Fibroblast of skin of back (primary cell): ENCODE measurements around the gene RBPMS2.

ENCODE experiments used
- DNase-seq: peaks from one replicate; pipeline ENCODE4 v3.0.0-alpha.2; 2013

RBPMS2 gene

DNA sequence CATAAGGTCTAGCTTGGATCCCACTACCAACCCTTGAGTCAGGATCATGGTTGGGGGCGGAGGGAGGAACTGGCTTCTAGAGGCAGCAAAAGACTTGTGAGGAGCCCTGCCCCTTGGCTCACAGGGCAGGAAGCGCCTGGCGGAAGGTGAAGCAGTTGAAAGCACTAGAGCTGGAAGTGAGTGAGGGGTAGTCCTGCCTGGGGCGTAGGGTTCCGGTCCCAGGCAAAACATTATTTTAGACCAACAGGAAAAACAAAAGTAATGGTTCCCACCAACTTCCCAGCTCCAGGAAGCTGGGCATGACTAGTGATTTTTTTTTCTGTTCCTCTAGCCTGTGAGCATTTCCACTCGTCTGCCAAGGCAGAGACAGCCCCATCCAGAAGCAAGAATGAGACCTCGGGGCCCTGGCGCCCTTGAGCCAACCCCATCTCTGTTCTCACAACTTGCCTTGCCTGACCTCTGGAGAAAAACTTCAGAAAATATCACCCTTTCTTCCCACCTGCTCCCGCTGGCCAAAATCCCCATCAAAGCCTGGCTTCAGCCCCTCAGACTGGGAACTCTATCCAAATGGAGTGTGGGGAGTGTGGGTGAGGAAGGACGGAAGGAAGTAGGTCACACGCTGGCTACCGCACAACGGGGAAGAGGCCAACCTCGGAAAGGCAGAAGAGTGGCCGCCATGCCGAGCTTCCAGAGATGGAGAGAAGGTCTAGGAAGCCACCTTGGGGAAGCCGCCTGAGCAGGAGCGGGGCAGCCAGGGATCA lies 57.5 kb downstream of the RBPMS2 start:
- no peak for DNase-seq

DNA sequence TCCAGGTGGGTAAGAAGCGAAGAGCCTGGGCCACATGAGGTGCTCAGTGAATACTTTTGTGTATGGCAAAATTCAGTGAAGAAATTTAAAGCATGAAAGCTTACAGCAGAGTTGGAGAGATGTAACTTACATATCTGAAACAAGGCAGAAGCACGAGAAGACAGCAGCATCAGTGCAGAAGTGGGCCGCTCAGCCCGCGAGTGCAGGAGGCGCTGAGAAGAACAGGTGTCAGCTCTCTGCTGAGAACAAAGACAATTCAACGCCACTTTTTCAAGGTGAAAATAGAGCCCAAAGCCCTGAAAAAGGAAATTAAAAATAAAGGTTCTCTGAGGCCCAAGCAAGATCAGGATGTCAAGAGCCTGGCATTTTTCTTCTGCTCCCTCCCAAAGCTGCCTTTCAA lies 58.3 kb downstream of the RBPMS2 start:
- no peak for DNase-seq

- DNase-seq: no peak
Observed at GRCh38 chr15:64716452-64716851, 58.9 kb downstream of the RBPMS2 start.

GRCh38 chr15:64713592-64713991 lies 61.8 kb downstream of the RBPMS2 start:
- DNase-seq: no peak

GRCh38 chr15:64712353-64712752 lies 63.0 kb downstream of the RBPMS2 start:
- no peak for DNase-seq

DNA sequence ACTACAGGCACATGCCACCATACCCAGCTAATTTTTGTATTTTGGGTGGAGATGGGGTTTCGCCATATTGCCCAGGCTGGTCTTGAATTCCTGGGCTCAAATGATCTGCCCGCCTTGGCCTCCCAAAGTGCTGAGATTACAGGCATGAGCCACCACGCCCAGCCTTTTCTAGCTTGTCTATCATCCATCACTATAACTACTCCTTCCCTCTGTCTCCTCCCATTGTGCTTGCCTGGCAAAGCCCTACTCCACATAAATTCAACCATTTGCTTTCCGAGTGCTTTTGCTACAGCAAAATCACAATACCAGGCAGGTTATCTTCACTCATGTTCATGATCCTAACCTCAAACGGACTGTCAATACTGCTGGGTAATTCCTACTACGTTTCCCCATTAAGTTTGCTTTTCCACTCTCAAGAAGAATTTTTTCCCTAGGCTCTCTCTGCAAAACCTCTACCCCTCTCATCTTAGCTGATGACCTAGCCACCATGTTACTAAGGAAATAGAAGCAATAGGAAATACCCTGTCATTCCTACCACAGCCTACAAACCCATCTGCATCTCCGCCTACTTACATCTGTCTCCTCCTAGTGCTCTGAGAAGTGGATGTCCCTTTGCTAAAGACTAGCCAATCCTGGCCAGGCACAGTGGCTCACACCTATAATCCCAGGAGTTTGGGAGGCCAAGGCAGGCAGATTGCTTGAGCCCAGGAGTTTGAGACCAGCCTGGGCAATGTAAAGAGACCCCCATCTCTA lies 64.5 kb downstream of the RBPMS2 start:
- no peak for DNase-seq

DNA sequence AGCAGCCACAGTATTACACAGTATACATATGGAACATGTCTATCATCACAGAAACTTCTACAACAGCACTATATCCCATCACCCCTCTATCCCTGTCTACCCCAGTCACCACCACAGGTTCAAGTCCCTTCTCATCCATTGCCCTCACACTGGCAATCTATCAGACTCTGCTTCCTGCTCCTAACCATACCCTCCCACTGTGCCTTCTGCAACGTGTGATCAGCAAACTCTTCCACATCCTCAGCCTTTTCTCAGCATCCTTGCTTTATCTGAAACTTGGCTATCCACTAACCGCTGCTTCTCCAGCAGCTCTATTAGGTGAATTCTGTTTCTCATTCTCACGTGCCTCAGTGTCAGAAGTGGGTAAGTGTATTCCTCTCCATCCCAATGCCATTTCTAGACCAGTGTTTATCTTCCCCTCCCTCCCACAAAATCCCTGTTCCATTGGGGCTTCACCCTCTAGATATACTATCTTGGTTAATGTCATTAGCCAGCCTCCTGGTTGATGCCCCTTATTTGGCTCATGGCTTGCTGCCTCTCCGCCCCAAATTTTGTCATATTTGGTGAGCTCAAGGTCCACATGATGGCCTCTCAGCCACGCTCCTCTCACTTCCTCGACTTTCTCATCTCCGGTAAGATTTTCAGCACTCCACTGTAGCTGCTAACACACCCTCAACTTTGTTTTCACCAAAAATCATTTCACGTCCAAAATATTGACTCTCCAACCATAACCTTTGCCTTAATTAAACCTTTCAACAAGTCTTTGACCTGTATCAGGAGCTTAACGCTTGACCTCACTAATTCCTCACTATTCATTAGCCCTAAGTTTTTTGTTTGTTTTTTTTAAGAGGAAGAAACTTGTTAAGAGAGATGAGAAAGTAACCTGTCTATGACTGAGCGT lies 69.1 kb downstream of the RBPMS2 start:
- DNase-seq: no peak

GRCh38 chr15:64705006-64705405 lies 70.4 kb downstream of the RBPMS2 start:
- DNase-seq: no peak

- DNase-seq: no peak
Observed at GRCh38 chr15:64703632-64703959, 71.8 kb downstream of the RBPMS2 start.

- DNase-seq: peak; percentile 94
Observed at GRCh38 chr15:64702816-64703631, 72.4 kb downstream of the RBPMS2 start.

DNA sequence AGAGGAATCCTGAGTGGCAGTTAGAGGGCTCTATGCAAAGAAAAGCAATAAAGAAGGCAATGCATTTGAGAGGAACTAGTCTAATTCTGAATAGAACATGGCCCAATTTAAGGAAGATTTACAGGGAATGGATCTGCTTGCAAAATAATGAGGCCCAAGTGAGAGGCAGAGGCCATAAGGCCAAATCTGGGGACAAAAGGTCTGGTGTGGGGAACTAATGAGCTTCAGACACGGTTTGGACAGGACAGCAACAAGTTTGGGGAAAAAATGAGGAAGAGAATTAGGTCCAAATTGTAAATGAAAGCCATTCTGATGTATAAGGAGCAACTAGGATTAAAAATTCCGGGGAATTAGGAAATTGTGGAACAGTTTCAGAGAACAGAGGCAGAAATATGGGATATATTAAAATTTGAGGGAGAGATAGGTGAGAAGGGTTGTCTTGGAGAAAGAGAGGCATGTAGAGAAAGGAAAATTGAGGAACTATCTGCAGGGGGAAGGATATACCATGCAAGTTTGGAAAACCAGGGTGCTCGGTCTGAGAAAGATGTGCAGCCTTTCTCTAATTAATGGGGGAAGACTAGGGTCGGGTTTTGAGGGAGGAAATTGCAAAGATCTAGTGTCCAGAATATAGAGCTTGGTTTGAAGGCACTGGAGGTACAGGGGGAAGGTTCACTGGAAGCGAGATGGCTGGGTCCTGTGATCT lies 73.8 kb downstream of the RBPMS2 start:
- DNase-seq: no peak

GRCh38 chr15:64701051-64701450 lies 74.3 kb downstream of the RBPMS2 start:
- no peak for DNase-seq

DNA sequence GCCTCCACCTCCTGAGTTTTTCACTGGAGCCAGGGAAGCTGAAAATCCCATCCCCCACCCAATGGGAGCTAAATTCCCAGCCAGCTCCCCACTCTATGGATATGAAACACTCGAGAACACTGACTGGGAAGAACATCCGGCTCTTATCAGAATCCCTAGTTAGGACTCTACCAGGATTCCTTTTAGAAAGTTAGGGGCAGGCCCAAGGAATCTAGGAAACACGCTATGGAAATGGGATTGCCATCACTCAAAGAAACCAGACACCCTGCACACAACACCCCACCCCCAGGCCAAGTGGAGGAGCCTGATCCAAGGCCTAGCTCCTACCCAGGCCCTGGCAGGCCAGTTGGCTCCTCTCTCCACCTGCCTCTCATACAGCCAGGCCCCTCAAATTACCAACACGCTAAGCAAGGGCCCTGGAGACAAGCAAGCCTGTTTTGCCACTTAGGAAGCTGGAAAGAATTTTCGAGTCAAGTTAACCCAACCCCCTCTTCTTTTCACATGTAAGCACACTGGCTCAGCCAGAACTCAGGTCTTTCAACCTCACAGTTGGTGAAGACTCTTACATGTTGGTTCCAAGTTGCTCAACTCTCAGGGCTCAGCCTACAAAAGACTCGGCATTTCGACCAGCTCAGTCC lies 75.5 kb downstream of the RBPMS2 start:
- DNase-seq: peak; percentile 44

- DNase-seq: peak; percentile 12
Observed at GRCh38 chr15:64698823-64699222, 76.6 kb downstream of the RBPMS2 start.

DNA sequence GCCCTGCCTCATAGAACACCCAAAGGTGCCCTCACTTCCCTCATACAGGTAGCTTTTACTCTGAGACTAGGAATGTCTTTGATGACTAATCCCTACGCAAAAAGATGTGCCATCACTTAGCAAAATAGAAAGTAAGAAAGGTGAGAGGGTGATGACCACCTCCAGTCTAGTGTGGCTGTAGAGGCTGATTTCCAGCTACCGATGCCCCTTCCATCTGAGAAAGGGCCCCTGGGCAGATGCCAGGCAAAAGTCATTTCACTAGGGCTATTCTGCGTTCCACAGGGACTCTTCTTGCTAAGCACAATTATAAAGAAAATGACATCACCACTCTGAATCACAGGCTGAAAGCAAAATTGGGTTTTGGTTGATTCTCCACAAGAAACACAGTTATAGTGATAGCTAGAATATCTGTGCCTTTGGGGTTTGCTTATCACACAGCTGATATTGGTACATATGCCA lies 77.4 kb downstream of the RBPMS2 start:
- no peak for DNase-seq

DNA sequence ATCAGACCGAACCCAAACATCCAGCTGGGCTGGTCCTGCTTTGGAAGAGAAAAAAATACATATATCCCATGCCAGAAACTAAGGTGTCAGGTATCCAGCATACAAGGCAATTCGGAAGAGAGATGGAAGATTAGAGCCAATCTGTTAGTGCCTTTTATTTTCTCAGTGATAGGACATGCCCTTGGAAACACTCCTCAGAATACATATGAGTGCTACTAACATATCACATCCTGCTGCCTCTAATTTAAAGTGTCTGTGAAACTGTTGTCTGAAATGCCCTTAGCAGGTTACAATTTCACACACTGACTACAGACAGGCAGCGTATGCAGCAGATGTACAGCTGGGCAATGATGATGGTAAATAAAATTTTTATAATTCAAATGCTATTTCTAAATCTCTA lies 78.9 kb downstream of the RBPMS2 start:
- no peak for DNase-seq

DNA sequence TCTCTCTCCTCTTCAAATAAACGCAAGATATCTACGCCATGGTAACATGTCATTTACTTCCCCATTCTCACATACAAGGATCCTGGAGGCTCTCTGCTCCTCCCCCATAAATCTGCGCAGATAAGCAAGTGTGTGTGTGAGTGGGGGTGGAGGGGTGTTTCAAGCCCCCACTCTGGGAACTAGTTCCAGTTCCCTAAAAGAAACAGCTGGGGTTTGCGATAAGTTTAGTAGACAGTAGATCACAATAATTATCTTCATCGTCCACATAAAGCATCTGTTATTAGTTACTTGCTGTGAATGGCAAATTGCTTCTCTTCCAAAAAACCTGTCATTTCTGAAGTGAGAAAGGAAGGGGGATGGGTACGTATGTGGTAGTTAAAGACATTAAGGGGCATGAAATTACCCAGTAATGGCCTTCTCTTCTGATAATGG lies 79.8 kb downstream of the RBPMS2 start:
- DNase-seq: no peak

GRCh38 chr15:64694816-64695215 lies 80.6 kb downstream of the RBPMS2 start:
- DNase-seq: no peak

DNA sequence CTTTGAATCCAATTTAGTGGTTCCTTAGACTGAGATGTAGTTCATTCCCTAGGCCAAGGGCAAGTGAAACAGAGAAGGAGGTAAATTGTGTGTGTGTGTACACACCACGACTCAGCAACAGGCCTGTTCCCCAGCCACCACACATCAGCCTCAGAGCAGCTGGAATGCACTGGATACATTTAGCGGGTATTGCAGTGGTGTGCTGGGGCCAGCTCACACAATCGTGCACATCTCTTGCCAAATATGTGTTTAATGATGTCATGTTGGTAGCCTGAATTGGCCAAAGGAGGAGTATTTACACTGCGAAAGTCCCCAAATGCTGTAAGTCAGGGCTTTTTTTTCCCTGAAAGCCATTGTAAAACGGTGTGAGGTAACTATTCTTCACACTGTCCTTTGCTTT lies 82.3 kb downstream of the RBPMS2 start:
- peak; percentile 81 for DNase-seq

- DNase-seq: no peak
Observed at GRCh38 chr15:64691896-64692565, 83.4 kb downstream of the RBPMS2 start.
